Measurements from ENCODE around the gene B3GALNT1. TPM values are rescaled to one million over a fixed set of nuclear protein-coding genes. Genes with fewer than 3 reads are reported as not detected.

B3GALNT1 gene
- total and polyA plus RNA-seq, 2 experiments from 2014 or later: 11.7 to 22.5 TPM

DNA sequence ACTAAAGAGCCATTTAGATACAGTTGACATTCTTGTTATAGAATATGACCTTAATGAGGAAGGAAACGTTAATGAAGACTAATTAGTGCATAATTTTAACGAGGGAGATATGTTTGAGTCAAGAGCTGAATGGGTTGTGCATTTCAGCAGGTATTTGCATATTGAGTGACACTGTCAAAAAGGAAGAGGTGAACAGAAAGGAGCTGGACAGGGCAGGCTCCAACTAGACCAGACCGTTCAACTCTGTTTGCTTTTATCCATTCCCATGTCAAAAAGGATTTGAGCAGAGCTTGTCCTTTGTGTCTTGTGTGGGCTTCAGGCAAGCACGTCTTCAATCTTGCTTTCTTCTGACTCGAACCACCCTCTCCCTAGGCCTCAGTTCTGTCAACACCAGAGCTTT is 40.7 kb downstream of the B3GALNT1 start:
- Histone ChIP-seq H4K20me1 (ENCODE audit: insufficient read depth, poor library complexity, severe bottlenecking) (no peaks in the 10 kb centered on the region), H3K9me3 (ENCODE audit: low read depth) (no peaks in the 10 kb centered on the region), H3K36me3 (replicated peaks; ENCODE audit: insufficient read depth, low read depth) (no peaks in the 10 kb centered on the region), H3K79me2 (no peaks in the 10 kb centered on the region), H3K4me3 (no peak overlapping the region), H3K27ac (no peak overlapping the region), H2AFZ (no peak overlapping the region), H3K4me1 (ENCODE audit: insufficient read depth) (no peaks in the 10 kb centered on the region), H3K4me2 (no peak overlapping the region), H3K9me2 (replicated peaks; ENCODE audit: insufficient read depth) (no peaks in the 10 kb centered on the region), H3K27me3 (no peaks in the 10 kb centered on the region)
- TF ChIP-seq EZH2 (IDR thresholded peaks at IDR 0.05; ENCODE audit: borderline replicate concordance) (no peak), EZH2phosphoT487 (IDR thresholded peaks at IDR 0.05; ENCODE audit: low read depth, severe bottlenecking, unreplicated experiment) (no peak)
- TF ChIP-seq, protein P1, sequence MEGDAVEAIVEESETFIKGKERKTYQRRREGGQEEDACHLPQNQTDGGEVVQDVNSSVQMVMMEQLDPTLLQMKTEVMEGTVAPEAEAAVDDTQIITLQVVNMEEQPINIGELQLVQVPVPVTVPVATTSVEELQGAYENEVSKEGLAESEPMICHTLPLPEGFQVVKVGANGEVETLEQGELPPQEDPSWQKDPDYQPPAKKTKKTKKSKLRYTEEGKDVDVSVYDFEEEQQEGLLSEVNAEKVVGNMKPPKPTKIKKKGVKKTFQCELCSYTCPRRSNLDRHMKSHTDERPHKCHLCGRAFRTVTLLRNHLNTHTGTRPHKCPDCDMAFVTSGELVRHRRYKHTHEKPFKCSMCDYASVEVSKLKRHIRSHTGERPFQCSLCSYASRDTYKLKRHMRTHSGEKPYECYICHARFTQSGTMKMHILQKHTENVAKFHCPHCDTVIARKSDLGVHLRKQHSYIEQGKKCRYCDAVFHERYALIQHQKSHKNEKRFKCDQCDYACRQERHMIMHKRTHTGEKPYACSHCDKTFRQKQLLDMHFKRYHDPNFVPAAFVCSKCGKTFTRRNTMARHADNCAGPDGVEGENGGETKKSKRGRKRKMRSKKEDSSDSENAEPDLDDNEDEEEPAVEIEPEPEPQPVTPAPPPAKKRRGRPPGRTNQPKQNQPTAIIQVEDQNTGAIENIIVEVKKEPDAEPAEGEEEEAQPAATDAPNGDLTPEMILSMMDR (IDR thresholded peaks at IDR 0.05; ENCODE audit: poor library complexity): no peak
- WGBS (ENCODE audit: low lambda C conversion rate, missing lambda C conversion rate): 84% methylated on average over 5 of the region's 5 CpGs
- DNase-seq (ENCODE audit: low spot score): no peak

DNA sequence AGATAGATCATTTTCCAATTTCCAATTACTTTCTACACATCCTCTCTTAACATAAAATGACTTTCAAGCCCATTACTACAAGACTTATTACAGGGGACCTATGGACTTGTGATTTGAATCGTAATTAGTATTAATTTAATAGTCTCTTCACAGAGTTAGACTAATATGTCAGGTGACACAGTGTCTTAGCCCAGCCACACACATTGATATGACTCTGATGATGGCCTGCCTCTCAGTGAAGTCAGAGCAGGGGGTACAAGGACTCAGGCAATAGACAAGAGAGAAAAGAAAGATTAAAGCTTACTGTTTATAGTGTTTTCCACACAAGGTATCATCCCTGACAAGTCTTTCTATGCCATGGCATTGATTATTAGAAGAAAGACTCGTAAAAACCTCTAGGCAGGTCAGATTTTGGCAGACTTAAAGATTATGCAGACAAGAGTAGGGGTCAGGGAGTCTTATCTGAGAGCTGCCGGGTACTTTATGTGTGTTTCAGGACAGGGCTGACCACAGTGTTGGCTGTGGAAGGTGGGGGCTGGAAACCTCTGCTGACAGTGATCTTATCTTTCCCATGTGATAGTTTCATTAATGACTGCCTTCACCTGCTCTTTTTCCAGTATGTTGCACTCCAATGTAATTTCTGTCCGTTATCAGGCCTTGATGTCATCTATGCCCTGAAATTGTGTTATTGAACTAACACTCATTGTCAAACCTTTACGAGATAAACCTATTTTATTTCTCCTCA is 50.1 kb downstream of the B3GALNT1 start:
- H3K9me3 ChIP-seq (ENCODE audit: low read depth): no peaks in the 10 kb centered on the region
- DNase-seq (ENCODE audit: low spot score): no peak
- H4K20me1 ChIP-seq (ENCODE audit: insufficient read depth, poor library complexity, severe bottlenecking): no peaks in the 10 kb centered on the region
- H3K9me2 ChIP-seq (replicated peaks; ENCODE audit: insufficient read depth): no peaks in the 10 kb centered on the region
- no peaks in the 10 kb centered on the region for H3K27me3 ChIP-seq
- H3K4me2 ChIP-seq: no peak overlapping the region
- no peak overlapping the region for H2AFZ ChIP-seq
- WGBS (ENCODE audit: low lambda C conversion rate, missing lambda C conversion rate): 65% methylated on average over 5 of the region's 5 CpGs
- no peaks in the 10 kb centered on the region for H3K79me2 ChIP-seq
- H3K27ac ChIP-seq: no peak overlapping the region
- no peaks in the 10 kb centered on the region for H3K4me1 ChIP-seq (ENCODE audit: insufficient read depth)
- no peaks in the 10 kb centered on the region for H3K36me3 ChIP-seq (replicated peaks; ENCODE audit: insufficient read depth, low read depth)
- TF ChIP-seq EZH2phosphoT487 (IDR thresholded peaks at IDR 0.05; ENCODE audit: low read depth, severe bottlenecking, unreplicated experiment) (no peak), EZH2 (IDR thresholded peaks at IDR 0.05; ENCODE audit: borderline replicate concordance) (no peak)
- TF ChIP-seq, protein P1 (IDR thresholded peaks at IDR 0.05; ENCODE audit: poor library complexity): no peak
- H3K4me3 ChIP-seq: no peak overlapping the region

DNA sequence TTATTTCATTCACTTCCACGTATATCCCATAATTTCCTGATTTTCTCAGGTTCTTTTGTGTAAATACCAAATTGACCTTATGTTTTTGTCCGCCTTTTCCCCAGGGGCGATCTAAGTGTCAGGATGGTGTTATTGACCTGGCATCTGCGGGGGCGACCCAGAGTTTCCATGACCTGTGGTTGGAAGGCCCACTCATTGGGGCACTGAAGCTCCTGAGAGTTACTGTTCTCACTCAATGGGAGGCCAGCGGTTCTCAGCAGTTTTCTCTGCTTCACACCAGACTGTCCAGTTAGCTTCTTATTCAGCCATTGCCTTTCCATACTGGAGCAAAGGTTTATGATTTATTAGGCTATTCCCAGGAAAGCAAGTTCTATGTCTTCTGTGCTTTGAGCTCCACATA is 53.3 kb downstream of the B3GALNT1 start:
- Histone ChIP-seq H3K4me1 (ENCODE audit: insufficient read depth) (no peaks in the 10 kb centered on the region), H3K27ac (no peak overlapping the region), H3K9me2 (replicated peaks; ENCODE audit: insufficient read depth) (no peaks in the 10 kb centered on the region), H3K4me2 (no peak overlapping the region), H4K20me1 (ENCODE audit: insufficient read depth, poor library complexity, severe bottlenecking) (no peaks in the 10 kb centered on the region), H2AFZ (no peak overlapping the region), H3K9me3 (ENCODE audit: low read depth) (no peaks in the 10 kb centered on the region), H3K27me3 (no peaks in the 10 kb centered on the region), H3K4me3 (no peak overlapping the region), H3K36me3 (replicated peaks; ENCODE audit: insufficient read depth, low read depth) (no peaks in the 10 kb centered on the region), H3K79me2 (no peaks in the 10 kb centered on the region)
- WGBS (ENCODE audit: low lambda C conversion rate, missing lambda C conversion rate): 72% methylated on average over 6 of the region's 6 CpGs
- TF ChIP-seq EZH2phosphoT487 (IDR thresholded peaks at IDR 0.05; ENCODE audit: low read depth, severe bottlenecking, unreplicated experiment): no peak
- no peak for TF ChIP-seq EZH2 (IDR thresholded peaks at IDR 0.05; ENCODE audit: borderline replicate concordance)
- TF ChIP-seq, protein P1 (IDR thresholded peaks at IDR 0.05; ENCODE audit: poor library complexity): no peak
- no peak for DNase-seq (ENCODE audit: low spot score)

Data from hepatocyte (in vitro differentiated cells).